Limb (tissue), 2 donors: Measurements from ENCODE around the gene MRPL24.

Source experiments
- DNase-seq, 2 donors: peaks; one replicate each; pipeline ENCODE4 v3.0.0-alpha.2; 2016; ENCODE audit errors: extremely low spot score in 2 of 2

The MRPL24 gene

DNA sequence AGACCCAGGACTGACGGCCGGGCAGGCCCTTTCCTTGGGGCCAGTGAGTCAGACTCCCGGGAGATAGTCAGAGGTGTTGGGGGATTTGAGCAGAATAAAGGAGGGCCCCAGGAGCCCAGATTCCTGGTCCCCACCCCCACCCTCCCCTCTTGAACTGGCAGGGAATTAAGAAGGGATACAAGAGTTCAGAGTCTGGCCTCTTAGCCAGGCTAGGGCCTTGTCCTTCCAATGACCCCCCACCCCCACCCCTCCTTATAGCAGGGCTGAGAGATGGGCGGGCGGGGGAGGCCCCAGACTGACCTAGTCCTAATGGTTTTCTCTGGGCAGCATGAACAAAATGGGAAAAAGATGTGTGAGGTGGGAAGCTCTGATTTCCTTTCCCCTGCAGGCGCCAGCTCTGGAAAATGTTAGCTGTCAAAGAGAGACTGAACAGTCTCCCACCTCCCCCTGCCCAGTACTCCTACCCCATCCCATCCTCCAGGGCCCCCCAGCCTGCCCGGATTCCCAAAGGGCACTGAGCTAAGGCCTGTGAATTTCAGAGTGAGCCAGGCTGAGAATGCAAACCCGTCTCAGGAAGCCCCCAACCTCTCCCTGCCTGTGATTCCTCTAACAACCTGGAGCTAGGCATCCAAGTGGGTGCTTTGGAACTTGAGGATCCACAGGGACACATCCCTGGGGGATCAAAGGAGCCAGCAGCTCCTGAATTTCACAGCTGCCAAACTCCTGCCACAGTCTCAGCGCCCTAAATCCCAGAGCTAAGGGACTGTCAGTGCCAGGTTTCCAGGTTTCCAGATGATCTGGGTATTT, 29.7 kb downstream of the MRPL24 start:
- peak; percentile 31 to 51 for DNase-seq

DNA sequence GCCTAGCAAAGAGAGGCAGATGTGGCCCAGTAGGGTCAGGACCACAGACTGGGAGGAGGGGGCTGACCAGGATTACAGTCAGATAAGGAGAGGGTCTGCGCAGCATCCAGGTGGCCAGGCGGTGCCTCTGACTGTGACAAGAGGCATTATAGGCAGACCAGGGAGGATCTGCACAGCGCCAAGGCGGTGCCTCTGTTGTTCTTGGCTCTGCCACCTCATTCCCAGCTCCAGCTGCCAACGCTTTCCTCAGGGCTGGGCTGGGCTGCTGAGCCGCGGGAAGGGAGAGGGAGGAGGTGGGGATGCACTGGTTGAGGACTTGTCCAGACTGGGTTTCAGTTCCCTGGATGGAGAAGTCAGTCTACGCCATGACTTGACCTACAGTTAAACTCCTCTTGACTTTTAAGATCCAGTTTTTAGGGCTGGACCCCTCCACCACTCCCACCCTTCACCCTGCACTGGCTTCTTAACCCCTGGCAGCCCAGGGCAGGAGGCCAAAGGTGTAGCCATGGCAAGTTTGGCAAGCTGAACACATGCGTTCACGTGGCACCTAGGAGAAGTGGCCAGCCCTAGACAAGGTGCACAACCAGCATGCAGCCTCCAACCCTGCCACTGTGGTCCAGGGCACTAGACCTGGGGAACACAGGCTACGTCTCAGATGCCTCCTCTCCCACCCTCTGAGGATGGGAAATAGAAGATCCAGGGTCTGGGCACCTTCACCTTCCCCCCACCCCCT, 31.0 kb downstream of the MRPL24 start:
- DNase-seq: peak; percentile 64 to 67

DNA sequence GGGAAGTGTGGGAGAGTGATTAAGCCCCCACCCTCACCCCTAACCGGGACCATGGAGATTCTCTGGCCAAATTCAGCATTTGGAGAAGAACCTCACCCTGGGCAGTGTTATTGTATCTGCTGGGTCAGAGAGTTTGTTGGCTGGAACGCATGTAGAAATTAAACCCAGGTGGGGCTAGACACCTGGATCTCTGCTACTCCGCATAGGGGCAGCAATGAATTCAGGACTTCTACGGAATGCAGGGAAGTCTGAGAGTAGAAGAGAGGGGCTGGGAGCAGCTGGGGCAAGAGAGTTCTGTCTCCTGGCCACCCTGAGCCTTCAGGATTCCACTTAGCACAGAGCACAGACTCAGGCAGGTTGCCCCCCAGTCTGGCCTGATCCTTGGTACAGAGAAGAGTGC, 31.9 kb downstream of the MRPL24 start:
- DNase-seq: no peak

GRCh38 chr1:156708218-156708661, 32.6 kb downstream of the MRPL24 start:
- peak in 1 of 2 donors; percentile 48 for DNase-seq

- DNase-seq: peak; percentile 74 to 83
These were observed 33.3 kb downstream of the MRPL24 start for GRCh38 chr1:156707417-156708217.

- DNase-seq: peak; percentile 77 to 82
These were observed 34.1 kb downstream of the MRPL24 start for GRCh38 chr1:156706657-156707416.

GRCh38 chr1:156705918-156706656, 34.8 kb downstream of the MRPL24 start:
- peak; percentile 79 to 91 for DNase-seq

DNA sequence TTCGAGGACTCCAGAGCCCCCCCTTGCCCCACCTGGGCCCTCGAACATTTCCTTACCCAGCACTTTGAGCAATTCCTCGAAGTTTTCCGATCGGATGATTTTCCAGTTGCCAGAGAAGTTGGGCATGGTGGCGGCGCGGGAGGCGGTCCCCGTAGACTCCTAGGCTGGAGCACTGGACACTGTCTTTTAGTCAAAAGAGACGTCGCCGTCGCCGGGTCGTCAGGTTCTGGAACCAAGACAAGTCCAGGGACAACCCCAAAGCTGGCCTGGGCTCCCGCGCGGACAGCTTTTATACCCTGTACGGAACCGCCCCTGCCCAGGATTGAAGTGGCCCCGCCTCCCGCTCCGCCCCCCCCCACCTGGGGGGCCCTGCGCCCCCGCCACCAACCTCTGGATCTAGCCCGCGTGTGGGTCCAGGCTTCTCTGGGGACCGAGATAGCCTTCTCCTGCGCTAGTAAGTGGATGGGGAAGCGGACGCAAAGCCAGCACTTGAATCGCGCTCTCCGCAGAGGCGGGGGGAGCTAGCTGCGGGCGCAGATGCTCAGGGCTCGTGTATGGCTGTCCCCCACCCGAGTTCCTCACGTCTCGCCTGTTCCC, 35.5 kb downstream of the MRPL24 start, which contains the start of gene CRABP2:
Gene CRABP2, minus strand, starts transcription at position 263 of the 597 bp plus-strand sequence. Its CDS starts 137 bp downstream, at position 126.
- no peak for DNase-seq

DNA sequence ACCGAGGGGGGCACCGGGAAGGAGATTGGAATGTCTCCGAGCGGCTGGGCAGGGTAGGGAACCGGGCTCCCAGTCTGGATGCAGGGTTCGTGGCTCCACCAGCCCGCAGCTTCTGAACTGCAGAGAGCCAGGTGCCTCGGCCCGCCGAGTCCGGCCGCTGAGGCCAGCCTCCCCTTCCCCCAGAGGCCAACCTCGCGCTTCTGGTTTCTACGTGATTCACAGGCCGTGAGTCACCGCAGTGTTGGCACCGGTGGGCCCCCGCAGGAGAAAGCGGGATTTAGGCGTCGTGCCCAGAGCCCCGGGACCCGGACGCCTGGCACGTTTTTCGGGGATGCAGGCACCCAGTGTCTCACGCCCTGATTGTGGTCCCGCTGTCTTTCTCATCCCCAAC, 36.0 kb downstream of the MRPL24 start:
- peak in 1 of 2 donors; percentile 61 for DNase-seq

- DNase-seq: no peak
These were observed 36.6 kb downstream of the MRPL24 start for GRCh38 chr1:156704166-156704711.

DNA sequence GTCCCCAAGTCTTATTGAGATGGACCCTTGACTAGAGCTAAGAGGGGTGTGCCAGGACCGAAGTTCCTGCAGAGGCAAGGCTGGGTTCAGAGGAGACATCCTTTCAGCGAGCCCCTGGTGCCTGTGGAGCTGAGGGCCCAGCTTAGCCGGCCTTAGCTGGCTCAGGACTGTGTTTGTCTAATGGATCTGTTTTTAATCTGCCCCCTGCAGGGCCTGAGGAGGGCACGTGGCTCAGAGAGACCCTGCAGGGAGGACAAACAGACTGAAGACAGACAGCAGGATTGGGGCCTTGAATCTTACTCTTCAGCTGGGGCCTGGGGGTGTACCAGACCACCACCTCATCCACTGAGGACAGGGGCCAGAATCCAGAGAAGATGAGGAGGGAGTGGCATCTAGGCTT, 37.1 kb downstream of the MRPL24 start:
- no peak for DNase-seq

- no peak for DNase-seq
These were observed 37.6 kb downstream of the MRPL24 start for GRCh38 chr1:156703336-156703735.

- DNase-seq: no peak
These were observed 40.0 kb downstream of the MRPL24 start for GRCh38 chr1:156700736-156701531.

- no peak for DNase-seq
These were observed 41.9 kb downstream of the MRPL24 start for GRCh38 chr1:156698995-156699394.

- no peak for DNase-seq
These were observed 43.4 kb downstream of the MRPL24 start for GRCh38 chr1:156697481-156697880.

DNA sequence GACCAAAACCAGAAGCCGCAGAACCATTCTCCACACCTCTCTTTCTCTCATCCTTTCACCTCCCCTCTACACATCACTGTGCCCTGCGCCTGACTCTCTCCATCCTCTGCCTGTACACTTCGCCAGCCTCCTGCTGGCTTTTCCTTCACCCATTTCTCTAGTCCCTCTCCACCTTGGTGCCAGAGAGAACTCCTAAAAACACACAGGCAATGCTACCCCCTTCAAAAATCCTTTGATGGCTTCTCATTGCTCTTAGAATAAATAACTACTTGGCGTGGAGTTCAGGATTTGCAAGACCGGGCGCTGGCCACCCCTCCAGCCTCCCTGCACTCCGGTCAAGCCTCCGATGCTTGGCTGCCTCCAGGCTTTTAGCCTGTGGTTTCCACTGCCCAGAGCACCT, 44.1 kb downstream of the MRPL24 start:
- DNase-seq: no peak

DNA sequence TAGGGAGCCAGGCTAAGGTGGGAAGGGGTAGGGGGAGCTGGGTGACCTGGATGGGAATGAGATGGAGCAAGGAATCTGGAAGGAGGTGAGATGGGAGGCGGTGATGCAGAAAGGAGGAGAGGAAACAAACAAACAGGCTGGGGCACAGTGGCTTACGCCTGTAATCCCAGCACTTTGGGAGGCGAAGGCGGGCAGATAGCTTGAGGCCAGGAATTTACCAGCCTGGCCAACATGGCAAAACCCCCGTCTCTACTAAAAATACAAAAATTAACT, 46.3 kb downstream of the MRPL24 start:
- no peak for DNase-seq

DNA sequence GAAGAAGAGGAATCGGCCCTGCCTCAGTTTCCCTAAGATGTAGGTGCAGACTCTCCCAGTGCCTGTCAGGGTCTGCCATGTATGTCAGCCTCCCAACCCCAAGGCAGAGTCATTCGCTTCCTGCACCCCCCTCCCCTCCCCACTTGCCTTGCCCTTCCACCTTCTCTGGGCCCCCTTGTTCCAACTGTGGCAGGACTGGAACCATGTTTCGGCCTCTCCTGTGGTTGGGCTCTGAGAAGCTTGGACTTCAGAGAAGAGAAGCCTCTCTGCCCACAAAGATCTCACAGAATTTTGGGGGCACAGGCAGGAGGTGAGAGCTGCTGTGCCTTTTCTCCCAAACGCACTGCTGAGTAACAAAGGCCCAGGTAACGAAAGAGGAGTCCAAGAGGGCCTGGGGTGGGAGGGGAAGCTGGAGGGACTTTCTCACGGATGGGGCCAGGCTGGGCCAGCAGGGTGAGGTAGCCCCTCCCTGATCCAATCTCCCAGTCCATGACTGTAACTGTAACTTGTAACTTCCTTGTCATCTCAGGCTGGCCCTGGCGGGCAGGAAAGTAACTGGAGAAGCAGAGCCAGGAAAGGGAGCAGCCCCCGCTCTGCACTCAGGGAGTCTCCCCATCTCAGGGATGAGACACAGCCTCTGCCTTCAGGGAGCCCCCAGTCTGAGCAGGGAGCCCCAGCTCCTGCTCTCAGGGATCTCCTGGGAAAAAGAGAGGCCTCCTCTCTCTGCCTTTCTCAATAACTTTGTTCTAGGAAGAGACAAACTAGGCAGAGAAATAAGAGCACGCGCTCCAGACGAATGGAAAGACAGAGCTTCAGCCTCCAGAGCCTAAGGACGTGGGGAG, 46.8 kb downstream of the MRPL24 start:
- DNase-seq: no peak
